ENCODE results near the gene FGD2. TPM values are rescaled to one million over a fixed set of nuclear protein-coding genes. Genes with fewer than 3 reads are reported as not detected.

FGD2 gene
- total and polyA plus RNA-seq, 10 of the 15 experiments (the other 5 are each of a cell fraction or from before 2014, with no cell fraction given): 5.2 to 88.1 (median 33.2) TPM

GRCh38 chr6:37007340-37008043 is 2.0 kb downstream of the FGD2 start (continued):
- peak; percentile 47; the same call in 1 of the 2 replicates for TF ChIP-seq GATAD2B (conservative IDR thresholded peaks at IDR 0.05; ENCODE audit: low read depth)
- TF ChIP-seq, protein P1, sequence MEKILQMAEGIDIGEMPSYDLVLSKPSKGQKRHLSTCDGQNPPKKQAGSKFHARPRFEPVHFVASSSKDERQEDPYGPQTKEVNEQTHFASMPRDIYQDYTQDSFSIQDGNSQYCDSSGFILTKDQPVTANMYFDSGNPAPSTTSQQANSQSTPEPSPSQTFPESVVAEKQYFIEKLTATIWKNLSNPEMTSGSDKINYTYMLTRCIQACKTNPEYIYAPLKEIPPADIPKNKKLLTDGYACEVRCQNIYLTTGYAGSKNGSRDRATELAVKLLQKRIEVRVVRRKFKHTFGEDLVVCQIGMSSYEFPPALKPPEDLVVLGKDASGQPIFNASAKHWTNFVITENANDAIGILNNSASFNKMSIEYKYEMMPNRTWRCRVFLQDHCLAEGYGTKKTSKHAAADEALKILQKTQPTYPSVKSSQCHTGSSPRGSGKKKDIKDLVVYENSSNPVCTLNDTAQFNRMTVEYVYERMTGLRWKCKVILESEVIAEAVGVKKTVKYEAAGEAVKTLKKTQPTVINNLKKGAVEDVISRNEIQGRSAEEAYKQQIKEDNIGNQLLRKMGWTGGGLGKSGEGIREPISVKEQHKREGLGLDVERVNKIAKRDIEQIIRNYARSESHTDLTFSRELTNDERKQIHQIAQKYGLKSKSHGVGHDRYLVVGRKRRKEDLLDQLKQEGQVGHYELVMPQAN (conservative IDR thresholded peaks at IDR 0.05): peak; percentile 68; the same call in 1 of the 2 replicates
- no peak for TF ChIP-seq TARDBP (IDR thresholded peaks at IDR 0.05; ENCODE audit: borderline replicate concordance)
- TF ChIP-seq, protein P2, sequence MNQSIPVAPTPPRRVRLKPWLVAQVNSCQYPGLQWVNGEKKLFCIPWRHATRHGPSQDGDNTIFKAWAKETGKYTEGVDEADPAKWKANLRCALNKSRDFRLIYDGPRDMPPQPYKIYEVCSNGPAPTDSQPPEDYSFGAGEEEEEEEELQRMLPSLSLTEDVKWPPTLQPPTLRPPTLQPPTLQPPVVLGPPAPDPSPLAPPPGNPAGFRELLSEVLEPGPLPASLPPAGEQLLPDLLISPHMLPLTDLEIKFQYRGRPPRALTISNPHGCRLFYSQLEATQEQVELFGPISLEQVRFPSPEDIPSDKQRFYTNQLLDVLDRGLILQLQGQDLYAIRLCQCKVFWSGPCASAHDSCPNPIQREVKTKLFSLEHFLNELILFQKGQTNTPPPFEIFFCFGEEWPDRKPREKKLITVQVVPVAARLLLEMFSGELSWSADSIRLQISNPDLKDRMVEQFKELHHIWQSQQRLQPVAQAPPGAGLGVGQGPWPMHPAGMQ (IDR thresholded peaks at IDR 0.05; ENCODE audit: borderline replicate concordance): no peak
- TF ChIP-seq CHD2 (IDR thresholded peaks at IDR 0.05; ENCODE audit: borderline replicate concordance, low read depth, low read length): no peak
- 0 out of 2 replicates have a peak, but pooled peaks have one; percentile 23 for TF ChIP-seq DPF2 (IDR thresholded peaks at IDR 0.05)
- TF ChIP-seq BCL11A (IDR thresholded peaks at IDR 0.05; ENCODE audit: low read depth, low read length): no peak
- no peak for TF ChIP-seq ELK1 (IDR thresholded peaks at IDR 0.05; ENCODE audit: low read depth, low read length)
- TF ChIP-seq MXI1 (IDR thresholded peaks at IDR 0.05; ENCODE audit: low read depth, low read length): peak; percentile 80; the same call in 1 of the 2 replicates
- 0 out of 2 replicates have a peak, but pooled peaks have one; percentile 15 for TF ChIP-seq ZBTB40 (IDR thresholded peaks at IDR 0.05; ENCODE audit: borderline replicate concordance)
- peak; percentile 60; the same call in 1 of the 2 replicates for TF ChIP-seq SMARCA5 (IDR thresholded peaks at IDR 0.05)
- TF ChIP-seq SIN3A (IDR thresholded peaks at IDR 0.05; ENCODE audit: low read depth, low read length): peak; percentile 84; the same call in 1 of the 2 replicates
- TF ChIP-seq, protein P3, sequence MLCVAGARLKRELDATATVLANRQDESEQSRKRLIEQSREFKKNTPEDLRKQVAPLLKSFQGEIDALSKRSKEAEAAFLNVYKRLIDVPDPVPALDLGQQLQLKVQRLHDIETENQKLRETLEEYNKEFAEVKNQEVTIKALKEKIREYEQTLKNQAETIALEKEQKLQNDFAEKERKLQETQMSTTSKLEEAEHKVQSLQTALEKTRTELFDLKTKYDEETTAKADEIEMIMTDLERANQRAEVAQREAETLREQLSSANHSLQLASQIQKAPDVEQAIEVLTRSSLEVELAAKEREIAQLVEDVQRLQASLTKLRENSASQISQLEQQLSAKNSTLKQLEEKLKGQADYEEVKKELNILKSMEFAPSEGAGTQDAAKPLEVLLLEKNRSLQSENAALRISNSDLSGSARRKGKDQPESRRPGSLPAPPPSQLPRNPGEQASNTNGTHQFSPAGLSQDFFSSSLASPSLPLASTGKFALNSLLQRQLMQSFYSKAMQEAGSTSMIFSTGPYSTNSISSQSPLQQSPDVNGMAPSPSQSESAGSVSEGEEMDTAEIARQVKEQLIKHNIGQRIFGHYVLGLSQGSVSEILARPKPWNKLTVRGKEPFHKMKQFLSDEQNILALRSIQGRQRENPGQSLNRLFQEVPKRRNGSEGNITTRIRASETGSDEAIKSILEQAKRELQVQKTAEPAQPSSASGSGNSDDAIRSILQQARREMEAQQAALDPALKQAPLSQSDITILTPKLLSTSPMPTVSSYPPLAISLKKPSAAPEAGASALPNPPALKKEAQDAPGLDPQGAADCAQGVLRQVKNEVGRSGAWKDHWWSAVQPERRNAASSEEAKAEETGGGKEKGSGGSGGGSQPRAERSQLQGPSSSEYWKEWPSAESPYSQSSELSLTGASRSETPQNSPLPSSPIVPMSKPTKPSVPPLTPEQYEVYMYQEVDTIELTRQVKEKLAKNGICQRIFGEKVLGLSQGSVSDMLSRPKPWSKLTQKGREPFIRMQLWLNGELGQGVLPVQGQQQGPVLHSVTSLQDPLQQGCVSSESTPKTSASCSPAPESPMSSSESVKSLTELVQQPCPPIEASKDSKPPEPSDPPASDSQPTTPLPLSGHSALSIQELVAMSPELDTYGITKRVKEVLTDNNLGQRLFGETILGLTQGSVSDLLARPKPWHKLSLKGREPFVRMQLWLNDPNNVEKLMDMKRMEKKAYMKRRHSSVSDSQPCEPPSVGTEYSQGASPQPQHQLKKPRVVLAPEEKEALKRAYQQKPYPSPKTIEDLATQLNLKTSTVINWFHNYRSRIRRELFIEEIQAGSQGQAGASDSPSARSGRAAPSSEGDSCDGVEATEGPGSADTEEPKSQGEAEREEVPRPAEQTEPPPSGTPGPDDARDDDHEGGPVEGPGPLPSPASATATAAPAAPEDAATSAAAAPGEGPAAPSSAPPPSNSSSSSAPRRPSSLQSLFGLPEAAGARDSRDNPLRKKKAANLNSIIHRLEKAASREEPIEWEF (IDR thresholded peaks at IDR 0.05; ENCODE audit: insufficient replicate concordance, low read depth, low read length): no peak
- no peak for TF ChIP-seq RB1 (IDR thresholded peaks at IDR 0.05; ENCODE audit: borderline replicate concordance)
